RCC 7860 (cell line): ENCODE measurements around the gene PFN1.

Experiments
- DNase-seq: peaks from one replicate; pipeline ENCODE4 v3.0.0-alpha.2; 2015; ENCODE audit warnings: low spot score
- FAIRE-seq: peaks from 2 replicates; lab custom pipeline; 2012; peaks lifted over from hg19 to GRCh38; lab: Jason Lieb, UNC

PFN1 gene

DNA sequence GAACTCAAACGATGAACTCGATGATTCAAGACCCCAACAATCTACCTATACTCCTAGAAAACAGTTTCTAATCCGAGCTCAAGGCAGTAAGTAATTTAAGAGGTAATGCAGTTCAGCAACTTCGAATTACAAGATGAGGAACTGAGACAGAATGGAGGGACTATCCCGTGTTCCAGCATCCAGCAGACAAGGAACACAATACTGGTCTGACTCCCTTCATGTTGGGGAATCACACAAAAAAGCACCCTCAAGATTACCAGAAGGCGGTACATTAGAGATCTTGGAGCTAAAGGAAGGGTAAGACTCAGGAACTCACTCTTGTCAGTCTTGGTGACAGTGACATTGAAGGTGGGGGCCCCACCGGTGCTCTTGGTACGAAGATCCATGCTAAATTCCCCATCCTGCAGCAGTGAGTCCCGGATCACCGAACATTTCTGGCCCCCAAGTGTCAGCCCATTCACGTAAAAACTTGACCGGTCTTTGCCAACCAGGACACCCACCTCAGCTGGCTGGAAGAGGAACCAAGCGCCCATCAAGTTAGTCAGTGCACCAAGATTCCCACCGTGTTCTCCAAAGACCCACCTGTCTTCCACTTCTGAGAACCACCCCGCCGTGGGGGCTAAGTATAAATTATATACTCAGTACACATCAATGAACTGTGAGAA is 1.9 kb downstream of the PFN1 start:
- no peak for FAIRE-seq

DNA sequence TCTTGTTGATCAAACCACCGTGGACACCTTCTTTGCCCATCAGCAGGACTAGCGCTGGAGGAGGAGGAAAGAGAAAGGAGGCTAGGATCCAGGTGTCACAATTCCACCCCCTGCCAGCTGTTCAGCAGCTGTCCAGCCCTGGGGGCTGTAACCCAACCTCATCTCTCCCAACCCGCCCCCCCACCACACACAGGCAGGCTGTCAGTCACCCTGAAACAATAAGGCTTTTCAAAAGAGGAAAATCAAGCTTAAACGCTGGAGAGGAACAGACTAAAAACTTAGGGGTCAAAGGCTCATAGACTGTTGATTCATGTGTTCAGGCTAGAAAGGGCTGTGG is 2.4 kb downstream of the PFN1 start:
- FAIRE-seq (no peak), DNase-seq (no peak)

More for the DNA sequence above, 1.9 kb downstream of the PFN1 start:
- no peak for DNase-seq

DNA sequence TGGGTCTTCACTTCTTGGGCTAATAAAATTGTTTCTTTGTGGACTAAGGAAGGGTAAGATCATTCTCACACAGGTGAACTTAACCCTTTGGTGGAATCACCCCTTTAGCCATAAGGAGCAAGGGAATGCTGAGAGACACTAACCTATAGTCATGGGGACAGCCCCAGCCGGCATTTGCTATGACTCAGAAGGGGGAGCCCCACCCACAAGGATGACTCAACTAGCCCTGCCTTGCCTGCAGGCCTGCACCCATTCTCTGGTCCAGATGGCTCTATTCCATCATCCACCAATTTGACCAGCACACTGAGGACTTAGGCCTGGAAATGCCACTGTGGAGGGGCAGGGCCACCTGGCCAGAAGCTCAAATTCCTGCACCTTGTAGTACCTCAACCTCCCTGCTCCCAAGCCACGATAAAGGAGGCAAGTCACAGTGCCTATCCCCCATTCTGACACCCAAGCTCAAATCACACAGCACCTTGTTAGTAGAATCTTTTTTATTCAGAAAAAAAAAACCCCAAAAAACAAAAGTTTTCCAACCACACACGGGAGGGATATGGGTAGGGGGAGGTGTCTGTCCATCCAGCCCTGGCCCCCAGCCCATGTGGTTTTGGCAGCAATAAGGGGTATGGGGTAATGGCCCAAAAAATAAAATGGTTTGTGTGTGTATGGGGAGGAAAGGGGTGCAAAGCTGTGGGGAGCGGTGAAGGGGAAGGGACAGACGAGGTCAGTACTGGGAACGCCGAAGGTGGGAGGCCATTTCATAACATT is 3.0 kb downstream of the PFN1 start:
- FAIRE-seq (peak; percentile 85), DNase-seq (peak; percentile 87)

DNA sequence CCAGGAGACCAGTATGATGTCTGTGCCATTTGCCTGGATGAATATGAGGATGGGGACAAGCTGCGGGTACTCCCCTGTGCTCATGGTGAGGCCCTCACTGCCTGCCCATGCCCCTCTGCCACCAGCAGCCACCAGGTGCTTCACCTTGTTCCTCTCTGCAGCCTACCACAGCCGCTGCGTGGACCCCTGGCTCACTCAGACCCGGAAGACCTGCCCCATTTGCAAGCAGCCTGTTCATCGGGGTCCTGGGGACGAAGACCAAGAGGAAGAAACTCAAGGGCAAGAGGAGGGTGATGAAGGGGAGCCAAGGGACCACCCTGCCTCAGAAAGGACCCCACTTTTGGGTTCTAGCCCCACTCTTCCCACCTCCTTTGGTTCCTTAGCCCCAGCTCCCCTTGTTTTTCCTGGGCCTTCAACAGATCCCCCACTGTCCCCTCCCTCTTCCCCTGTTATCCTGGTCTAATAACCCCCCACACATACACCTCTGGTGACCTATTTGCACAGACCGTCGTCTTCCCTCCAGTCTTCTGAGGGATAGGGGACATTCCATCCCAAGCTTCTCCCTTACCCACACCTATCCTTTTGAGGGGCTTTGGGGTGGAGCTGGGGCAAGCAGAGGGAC is 3.7 kb downstream of the PFN1 start:
- FAIRE-seq (no peak), DNase-seq (no peak)

DNA sequence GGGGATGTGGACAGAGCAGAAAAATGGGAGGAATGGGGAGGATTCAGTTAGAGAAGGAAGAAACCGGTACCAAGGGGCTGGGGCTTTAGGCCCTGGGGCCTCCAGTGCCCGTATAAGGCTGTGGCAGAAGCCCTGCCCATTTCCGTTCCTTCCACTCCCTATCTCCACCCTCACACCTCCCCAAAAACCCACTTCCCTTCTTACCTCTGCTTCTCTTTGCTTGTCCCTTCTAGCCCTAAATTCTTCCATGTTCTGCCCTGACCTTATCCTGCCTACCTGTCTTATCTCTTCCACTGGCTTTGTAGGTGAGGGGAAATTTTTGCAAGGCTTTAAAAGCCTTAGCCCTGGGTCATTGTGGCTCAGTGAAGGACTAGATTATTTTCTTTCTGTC is 4.2 kb downstream of the PFN1 start:
- no peak for DNase-seq
- no peak for FAIRE-seq

DNA sequence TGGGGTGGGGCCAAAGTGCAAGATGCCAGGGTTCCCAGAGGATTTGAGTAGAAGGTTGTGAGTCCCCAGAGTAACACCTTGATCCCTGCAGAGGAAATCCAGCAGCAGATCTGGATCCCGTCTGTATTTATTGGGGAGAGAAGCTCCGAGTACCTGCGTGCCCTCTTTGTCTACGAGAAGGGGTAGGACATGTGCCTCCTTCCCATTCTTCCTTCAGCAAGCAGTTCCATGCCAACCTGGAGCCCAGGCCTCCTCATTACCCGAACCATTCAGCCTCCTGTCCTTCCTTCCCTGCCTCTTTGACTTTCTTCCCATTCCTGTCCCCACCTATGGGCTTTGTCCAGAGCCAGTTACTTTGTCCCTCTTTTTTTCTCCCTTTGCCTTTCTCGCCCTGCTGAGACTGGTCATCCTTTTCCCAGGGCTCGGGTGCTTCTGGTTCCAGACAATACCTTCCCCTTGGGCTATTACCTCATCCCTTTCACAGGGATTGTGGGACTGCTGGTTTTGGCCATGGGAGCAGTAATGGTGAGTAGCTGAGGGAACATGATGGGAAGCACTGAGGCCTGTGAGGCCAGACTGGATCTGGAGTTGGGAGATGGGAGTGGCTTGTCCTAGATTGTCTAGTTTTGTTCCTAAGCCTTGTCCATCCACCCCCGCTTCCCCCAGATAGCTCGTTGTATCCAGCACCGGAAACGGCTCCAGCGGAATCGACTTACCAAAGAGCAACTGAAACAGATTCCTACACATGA is 5.4 kb downstream of the PFN1 start:
- FAIRE-seq (no peak), DNase-seq (no peak)

DNA sequence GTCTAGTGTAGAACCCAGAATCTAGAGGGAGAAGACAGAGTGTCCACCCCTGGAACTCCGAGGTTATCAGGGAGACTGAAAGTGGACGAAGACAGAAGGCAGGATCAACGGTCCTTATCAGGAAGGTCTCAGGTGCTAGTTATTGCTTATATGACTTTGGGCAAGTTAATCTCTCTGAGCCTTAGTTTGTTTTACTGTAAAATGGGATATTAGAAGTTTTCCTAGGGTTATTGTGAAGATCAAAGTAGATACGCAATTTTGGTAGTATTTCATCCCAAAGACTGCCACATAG is 7.1 kb downstream of the PFN1 start:
- DNase-seq (no peak), FAIRE-seq (no peak)

DNA sequence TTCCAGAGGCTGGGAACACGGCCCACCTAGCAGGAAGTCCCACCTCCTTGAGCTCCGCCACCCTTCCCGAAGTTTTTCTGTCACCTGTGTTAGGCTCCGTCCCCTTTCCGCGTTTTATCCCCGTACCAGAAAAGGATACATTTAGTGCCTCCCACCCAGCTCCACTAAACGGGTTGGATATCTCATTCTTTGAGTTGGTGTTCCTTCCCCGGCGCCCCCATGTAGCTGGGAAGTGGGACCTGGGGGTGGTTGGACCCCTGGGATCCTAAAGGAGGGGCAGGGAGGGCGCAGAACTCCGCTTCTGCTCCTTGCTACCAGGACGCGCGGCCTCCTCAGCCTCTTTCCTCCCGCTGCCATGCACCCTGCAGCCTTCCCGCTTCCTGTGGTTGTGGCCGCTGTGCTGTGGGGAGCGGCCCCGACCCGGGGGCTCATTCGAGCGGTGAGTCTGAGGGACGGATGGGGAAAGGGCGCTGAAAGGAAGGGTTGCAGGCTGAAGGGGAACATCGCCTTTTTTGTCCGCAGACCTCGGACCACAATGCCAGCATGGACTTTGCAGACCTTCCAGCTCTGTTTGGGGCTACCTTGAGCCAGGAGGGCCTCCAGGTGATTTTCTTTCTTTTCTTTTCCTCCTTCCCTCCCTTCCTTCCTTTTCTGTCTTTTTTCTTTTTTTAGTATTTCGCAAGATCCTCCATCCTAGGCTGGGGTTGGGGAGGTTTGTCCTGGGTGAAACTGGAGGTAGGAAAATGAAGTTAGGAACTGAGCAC is 7.6 kb downstream of the PFN1 start:
- FAIRE-seq, result no peak

DNA sequence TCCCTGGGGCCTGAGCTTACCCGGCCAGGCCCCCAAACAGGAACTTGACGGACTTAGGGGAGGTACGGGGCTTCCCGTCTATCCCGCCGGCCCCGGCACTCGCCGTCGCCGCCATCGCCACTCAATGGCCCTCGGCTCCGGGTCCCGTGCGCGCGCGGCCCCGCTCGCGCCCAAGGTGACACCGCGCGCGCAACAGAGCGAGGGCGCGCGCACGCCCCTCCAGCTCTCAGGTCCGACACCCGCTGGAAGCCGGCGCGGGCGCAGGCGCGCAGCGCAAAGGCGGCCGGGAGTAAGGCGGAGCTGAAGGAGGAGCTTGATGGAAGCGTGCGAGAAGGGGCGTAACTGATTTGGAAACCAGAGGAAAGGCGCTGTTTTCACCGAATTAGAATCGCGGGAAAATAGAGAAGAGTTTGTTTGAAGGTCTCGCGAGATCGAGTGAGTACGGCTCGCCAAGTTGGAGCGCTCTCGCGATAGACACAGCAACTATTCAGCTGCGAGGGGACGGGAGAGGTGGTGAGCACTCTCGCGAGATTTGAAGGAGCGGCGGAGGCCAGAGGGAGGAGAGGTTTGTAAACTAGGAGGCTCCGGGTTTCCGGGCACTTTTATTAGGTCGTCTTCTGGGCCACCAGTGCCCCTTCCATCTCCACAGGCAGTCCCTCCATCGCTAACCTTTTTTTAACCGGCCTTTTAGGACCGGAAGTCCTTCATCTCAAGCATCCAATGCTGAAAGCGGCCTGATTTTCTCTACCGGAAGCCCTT is 8.4 kb downstream of the PFN1 start, which contains the start of the genes RNF167 and SLC25A11:
TSS of gene RNF167 (plus strand) at position 473 of the 759 bp plus-strand sequence. CDS start 642 bp downstream, outside the sequence.
TSS of gene SLC25A11 (minus strand) at position 251 of the 759 bp plus-strand sequence. CDS start at position 115, 136 bp downstream.
- peak; percentile 84 for FAIRE-seq
- DNase-seq, result peak; percentile 98

More for the DNA sequence above, 7.6 kb downstream of the PFN1 start:
- no peak for DNase-seq

DNA sequence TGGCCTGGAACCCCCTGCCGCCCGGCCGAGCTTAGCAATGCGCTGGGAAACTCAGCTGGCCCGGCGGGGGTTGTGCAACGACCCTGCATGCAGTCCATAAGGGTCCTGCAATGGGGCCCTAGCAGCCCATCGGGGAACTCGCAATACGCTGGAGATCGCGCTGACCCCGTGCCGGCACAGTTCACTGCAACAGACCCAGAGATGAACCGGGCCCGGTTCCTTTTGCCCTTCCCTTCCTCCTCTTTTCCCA is 8.9 kb downstream of the PFN1 start:
- DNase-seq, result no peak
- FAIRE-seq, result no peak

DNA sequence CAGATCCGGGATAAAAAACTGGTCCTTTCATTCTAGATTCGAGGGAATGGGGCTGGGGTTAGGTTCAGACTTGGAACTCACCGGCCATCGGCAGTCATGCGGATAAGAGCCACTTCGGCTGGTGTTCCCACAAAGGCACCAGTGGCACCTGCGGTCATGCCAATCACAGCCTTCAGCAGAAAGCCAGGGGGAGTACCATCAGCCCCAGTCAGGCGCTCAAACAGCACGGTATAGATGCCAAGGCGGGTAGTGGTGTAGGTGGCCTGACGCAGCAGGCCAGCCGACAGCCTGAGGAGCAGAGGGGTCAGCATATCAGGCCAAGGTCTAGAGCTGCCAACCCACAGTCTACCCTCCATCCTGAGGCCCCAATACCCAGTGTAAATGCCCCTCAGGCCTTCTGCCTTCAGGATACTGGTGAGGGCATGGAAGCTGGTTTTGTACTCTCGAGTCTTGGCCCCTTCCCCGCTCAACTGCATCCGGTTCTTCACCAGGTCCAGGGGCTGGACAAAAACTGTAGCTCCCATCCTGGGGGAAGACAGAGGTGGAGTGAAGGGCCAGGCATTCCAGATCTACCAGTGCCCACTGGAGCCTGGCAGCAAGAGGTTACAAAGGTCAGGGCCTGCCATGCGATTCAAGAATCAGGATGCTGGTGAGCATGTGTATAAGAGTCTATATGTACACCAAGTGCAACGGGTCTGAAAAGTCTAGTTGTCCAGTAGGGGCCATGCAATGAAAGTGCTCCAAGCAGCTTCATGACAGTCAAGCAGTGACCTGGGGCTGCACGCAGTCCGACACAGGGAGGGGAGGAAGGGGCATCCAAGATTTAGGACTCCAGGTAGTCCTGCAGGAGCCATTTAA is 9.4 kb downstream of the PFN1 start:
- no peak for FAIRE-seq
- DNase-seq, result no peak

DNA sequence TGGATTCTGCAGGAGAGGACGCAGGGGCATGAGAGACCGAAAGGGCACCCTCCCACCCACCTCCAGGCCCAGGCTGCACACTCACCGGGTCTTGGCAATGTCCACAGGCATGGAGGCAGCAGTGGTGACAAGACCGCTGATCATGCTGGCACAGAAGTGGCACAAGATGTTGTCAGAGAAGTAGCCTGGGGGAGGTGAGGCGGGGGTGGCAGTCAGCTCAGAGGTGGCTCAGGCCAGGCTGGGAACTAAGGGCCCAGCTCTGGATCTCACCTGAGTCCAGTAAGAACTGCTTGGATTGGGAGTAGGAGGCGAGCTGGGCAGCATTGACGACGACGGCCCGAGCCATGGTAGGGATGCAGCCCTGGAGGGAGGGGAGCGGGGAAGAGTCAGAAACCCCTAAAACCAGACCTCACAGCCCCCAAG is 10.2 kb downstream of the PFN1 start:
- FAIRE-seq (no peak), DNase-seq (no peak)

DNA sequence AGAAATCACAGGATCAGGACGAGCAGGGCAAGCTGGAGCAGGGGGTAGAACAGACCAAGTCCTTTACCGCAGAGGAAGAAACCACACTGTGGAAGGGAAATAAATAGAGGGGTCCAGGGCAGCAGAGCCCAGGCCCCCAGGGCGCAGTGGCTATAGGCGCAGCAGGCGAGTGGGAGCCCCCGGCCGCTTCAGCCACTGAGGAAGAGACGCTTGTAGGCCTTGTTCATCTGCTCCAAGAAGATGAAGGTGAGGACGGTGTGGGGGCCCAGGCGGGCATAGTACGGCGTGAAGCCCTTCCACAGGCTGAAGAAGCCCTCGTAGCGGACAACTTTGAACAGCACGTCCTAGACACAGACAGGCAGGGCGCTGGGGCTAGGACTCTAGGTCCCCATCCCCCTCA is 10.8 kb downstream of the PFN1 start:
- no peak for FAIRE-seq
- no peak for DNase-seq

DNA sequence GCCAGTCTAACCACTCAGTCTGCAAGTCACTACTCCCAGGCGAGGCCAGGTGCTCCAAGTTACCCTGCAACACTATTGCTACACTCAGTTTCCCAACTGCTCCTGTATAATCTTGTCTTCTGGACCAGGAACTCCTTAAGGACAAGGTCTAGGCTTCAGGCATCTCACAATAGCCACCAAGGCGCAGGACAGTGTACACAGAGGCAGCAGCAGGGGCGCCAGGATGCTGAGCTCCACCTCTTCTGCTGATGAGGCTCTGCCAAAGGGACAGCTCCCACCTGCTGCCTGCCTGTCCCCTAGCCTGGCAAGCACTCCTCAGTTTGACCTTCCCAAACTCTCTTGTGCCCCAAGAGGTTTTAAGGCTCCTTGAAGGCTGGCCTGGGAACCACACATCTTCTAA is 11.9 kb downstream of the PFN1 start:
- DNase-seq (no peak), FAIRE-seq (no peak)

DNA sequence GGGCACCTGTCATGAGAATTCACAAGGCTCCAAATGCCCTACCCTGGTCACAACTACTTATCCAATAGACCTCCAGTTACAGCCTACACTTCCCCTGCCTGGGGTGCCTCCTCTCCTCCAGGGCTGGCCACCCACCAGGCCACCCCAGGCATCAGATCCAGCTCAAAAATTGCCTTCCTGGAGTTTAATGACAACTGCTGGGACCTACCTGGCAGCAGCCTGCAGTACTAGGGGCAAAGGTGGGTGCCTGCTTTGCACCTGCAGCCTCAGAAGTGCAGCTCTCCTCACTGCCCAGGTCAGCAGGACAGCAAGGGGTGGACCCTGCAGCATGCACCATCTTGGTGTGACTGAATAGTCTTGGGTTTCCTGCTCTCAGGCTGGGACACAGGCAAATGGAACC is 12.7 kb downstream of the PFN1 start:
- no peak for DNase-seq
- no peak for FAIRE-seq

DNA sequence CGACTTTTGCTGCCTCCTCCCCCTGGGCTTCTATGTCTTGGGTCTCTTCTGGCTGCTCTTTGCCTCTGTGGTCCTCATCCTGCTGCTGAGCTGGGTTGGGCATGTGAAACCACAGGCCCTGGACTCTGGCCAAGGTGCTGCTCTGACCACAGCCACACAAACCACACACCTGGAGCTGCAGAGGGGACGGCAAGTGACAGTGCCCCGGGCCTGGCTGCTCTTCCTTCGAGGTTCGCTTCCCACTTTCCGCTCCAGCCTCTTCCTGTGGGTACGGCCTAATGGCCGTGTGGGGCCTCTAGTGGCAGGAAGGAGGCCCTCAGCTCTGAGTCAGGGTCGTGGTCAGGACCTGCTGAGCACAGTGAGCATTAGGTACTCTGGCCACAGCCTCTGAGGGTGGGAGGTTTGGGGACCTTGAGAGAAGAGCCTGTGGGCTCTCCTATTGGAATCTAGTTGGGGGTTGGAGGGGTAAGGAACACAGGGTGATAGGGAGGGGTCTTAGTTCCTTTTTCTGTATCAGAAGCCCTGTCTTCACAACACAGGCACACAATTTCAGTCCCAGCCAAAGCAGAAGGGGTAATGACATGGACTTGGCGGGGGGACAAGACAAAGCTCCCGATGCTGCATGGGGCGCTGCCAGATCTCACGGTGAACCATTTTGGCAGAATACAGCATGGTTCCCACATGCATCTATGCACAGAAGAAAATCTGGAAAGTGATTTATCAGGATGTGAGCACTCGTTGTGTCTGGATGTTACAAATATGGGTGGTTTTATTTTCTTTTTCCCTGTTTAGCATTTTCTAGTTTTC is 14.0 kb downstream of the PFN1 start:
- DNase-seq (peak; percentile 83), FAIRE-seq (peak; percentile 84)

DNA sequence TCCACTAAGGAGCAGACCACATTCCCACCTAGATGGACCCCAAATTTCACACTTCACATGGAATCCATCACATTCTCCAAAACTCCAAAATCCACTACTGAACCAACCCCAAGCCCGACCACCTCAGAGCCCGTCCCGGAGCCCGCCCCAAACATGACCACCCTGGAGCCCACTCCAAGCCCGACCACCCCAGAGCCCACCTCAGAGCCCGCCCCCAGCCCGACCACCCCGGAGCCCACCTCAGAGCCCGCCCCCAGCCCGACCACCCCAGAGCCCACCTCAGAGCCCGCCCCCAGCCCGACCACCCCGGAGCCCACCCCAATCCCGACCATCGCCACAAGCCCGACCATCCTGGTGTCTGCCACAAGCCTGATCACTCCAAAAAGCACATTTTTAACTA is 14.7 kb downstream of the PFN1 start:
- FAIRE-seq (no peak), DNase-seq (no peak)

DNA sequence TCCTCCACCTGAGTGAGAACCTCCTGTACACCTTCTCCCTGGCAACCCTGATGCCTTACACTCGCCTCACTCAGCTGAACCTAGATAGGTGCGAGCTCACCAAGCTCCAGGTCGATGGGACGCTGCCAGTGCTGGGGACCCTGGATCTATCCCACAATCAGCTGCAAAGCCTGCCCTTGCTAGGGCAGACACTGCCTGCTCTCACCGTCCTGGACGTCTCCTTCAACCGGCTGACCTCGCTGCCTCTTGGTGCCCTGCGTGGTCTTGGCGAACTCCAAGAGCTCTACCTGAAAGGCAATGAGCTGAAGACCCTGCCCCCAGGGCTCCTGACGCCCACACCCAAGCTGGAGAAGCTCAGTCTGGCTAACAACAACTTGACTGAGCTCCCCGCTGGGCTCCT is 15.6 kb downstream of the PFN1 start:
- no peak for DNase-seq

DNA sequence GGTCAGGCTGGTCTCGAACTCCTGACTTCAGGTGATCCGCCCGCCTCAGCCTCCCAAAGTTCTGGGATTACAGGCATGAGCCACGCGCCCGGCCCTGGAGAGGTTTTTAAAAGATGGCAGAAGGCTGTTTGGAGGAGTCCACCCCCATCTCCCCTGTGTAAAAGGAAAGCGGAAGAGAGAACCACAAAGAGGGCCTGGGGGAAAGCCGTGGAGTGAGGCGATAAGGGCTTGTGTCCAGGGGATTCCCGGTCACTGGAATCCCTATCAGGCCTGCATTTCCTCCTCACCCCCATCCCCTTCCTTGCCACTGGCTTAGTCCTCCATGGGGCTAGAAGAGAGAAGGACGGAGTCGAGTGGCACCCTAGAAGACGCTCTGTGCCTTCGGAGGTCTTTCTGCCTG is 16.4 kb downstream of the PFN1 start, which contains the start of gene GP1BA:
TSS of gene GP1BA (plus strand) at position 315 of the 400 bp plus-strand sequence. CDS start 328 bp downstream, outside the sequence.
- FAIRE-seq (no peak), DNase-seq (no peak)

More for the DNA sequence above, 15.6 kb downstream of the PFN1 start:
- FAIRE-seq, result no peak
